ENCODE results near the gene LIFR. TPM values are rescaled to one million over a fixed set of nuclear protein-coding genes. Genes with fewer than 3 reads are reported as not detected.

Gene LIFR
- total RNA-seq, 1 donor from 2014 or later, result 58.0 TPM

GRCh38 chr5:38557792-38558191 is 1.3 kb upstream of the LIFR start:
- H3K9me3 Mint-ChIP-seq, result no peaks in the 10 kb centered on the region
- DNase-seq (ENCODE audit: low spot score in 2 of 2, unreplicated experiment in 2 of 2), result no peak
- H3K36me3 Mint-ChIP-seq, result no peaks in the 10 kb centered on the region
- peak overlapping the region; percentile 92 for H3K4me3 Mint-ChIP-seq
- no peak for TF ChIP-seq CTCF (IDR thresholded peaks at IDR 0.05; ENCODE audit: unreplicated experiment)
- H3K27me3 Mint-ChIP-seq (ENCODE audit: low read depth), result peaks cover 1% of the 10 kb centered on the region
- H3K4me1 Mint-ChIP-seq, result peaks cover 41% of the 10 kb centered on the region
- peak overlapping the region; percentile 94 for H3K27ac Mint-ChIP-seq

GRCh38 chr5:38557308-38557710 is 863 bp upstream of the LIFR start:
- TF ChIP-seq CTCF (IDR thresholded peaks at IDR 0.05; ENCODE audit: unreplicated experiment), result no peak
- peak overlapping the region; percentile 94 for H3K27ac Mint-ChIP-seq
- H3K27me3 Mint-ChIP-seq (ENCODE audit: low read depth), result peaks cover 1% of the 10 kb centered on the region
- peak overlapping the region; percentile 92 for H3K4me3 Mint-ChIP-seq
- no peaks in the 10 kb centered on the region for H3K9me3 Mint-ChIP-seq
- H3K36me3 Mint-ChIP-seq, result no peaks in the 10 kb centered on the region
- H3K4me1 Mint-ChIP-seq, result peaks cover 45% of the 10 kb centered on the region
- no peak for DNase-seq (ENCODE audit: low spot score in 2 of 2, unreplicated experiment in 2 of 2)

- H3K4me1 Mint-ChIP-seq, result peaks cover 56% of the 10 kb centered on the region
- no peaks in the 10 kb centered on the region for H3K36me3 Mint-ChIP-seq
- no peaks in the 10 kb centered on the region for H3K9me3 Mint-ChIP-seq
- peak overlapping the region; percentile 67 for H3K27ac Mint-ChIP-seq
- peaks cover 1% of the 10 kb centered on the region for H3K27me3 Mint-ChIP-seq (ENCODE audit: low read depth)
- no peak for TF ChIP-seq CTCF (IDR thresholded peaks at IDR 0.05; ENCODE audit: unreplicated experiment)
- no peak for DNase-seq (ENCODE audit: low spot score in 2 of 2, unreplicated experiment in 2 of 2)
- H3K4me3 Mint-ChIP-seq, result peak overlapping the region; percentile 82
Measured at GRCh38 chr5:38556088-38556598, 303 bp downstream of the LIFR start.

GRCh38 chr5:38555354-38556087 is 925 bp downstream of the LIFR start:
- H3K4me1 Mint-ChIP-seq, result peaks cover 56% of the 10 kb centered on the region
- no peak for TF ChIP-seq CTCF (IDR thresholded peaks at IDR 0.05; ENCODE audit: unreplicated experiment)
- H3K9me3 Mint-ChIP-seq, result no peaks in the 10 kb centered on the region
- peak overlapping the region; percentile 67 for H3K27ac Mint-ChIP-seq
- no peaks in the 10 kb centered on the region for H3K36me3 Mint-ChIP-seq
- DNase-seq (ENCODE audit: low spot score in 2 of 2, unreplicated experiment in 2 of 2), result no peak
- peaks cover 1% of the 10 kb centered on the region for H3K27me3 Mint-ChIP-seq (ENCODE audit: low read depth)
- H3K4me3 Mint-ChIP-seq, result peak overlapping the region; percentile 82

- peak overlapping the region; percentile 82 for H3K4me3 Mint-ChIP-seq
- no peak for TF ChIP-seq CTCF (IDR thresholded peaks at IDR 0.05; ENCODE audit: unreplicated experiment)
- DNase-seq (ENCODE audit: low spot score in 2 of 2, unreplicated experiment in 2 of 2), result no peak
- peak overlapping the region; percentile 6 for H3K27ac Mint-ChIP-seq
- H3K9me3 Mint-ChIP-seq, result no peaks in the 10 kb centered on the region
- H3K36me3 Mint-ChIP-seq, result no peaks in the 10 kb centered on the region
- peaks cover 53% of the 10 kb centered on the region for H3K4me1 Mint-ChIP-seq
- peaks cover 1% of the 10 kb centered on the region for H3K27me3 Mint-ChIP-seq (ENCODE audit: low read depth)
Measured at GRCh38 chr5:38554861-38555260, 1.6 kb downstream of the LIFR start.
